PC-9 (cell line): ENCODE results near the gene TIMMDC1. TPM values are rescaled to one million over a fixed set of nuclear protein-coding genes. Genes with fewer than 3 reads are reported as not detected.

Experiments used
- Bru-seq: library from RNA; stranded (reverse); fragments of 400-500 nt; gene quantifications from one replicate; lab custom pipeline; 2021; lab: Mats Ljungman, UMichigan
- BruChase-seq, 2 experiments: library from RNA; stranded (reverse); fragments of 400-500 nt; gene quantifications; one replicate each; lab custom pipeline; 2021; lab: Mats Ljungman, UMichigan
- BruUV-seq: library from RNA; stranded (reverse); fragments of 400-500 nt; replicated peaks from 2 replicates; lab custom pipeline; 2021; lab: Mats Ljungman, UMichigan
- CTCF ChIA-PET: fragments of 300-600 bp; sonication (Branson Sonifier 250); formaldehyde crosslinking; loops from one replicate; lab custom pipeline; 2022; ENCODE audit warnings: antibody characterized with exemption; lab: Charles Lee
- POLR2A ChIA-PET: fragments of 300-600 bp; sonication (Branson Sonifier 250); formaldehyde crosslinking; loops from one replicate; lab custom pipeline; 2022; ENCODE audit warnings: antibody characterized with exemption; ENCODE audit not compliant: unreplicated experiment; lab: Charles Lee
- DNase-seq, 2 experiments: peaks; one replicate each; pipeline versions ENCODE4 v3.0.0 to v3.0.0-alpha.2; 2015 to 2022; ENCODE audit warnings: mixed read lengths in 1 of 2
- H2AFZ ChIP-seq: fragments of 200-600 bp; sonication (generic); 2 replicates; pipeline ENCODE4 v1.8.1; 2017; ENCODE audit warnings: antibody characterized with exemption
- H3F3A ChIP-seq: fragments of 200-600 bp; sonication (generic); 2 replicates; pipeline ENCODE4 v1.8.1; 2017; ENCODE audit warnings: antibody characterized with exemption, mild to moderate bottlenecking, low read depth; ENCODE audit not compliant: insufficient read depth
- H3K27ac ChIP-seq: fragments of 200-600 bp; sonication (generic); 2 replicates; pipeline ENCODE4 v1.6.1; 2016; ENCODE audit warnings: mixed run types
- H3K27me3 ChIP-seq: fragments of 200-600 bp; sonication (generic); 2 replicates; pipeline ENCODE4 v1.6.1; 2016; ENCODE audit warnings: low read depth, mixed run types; ENCODE audit not compliant: insufficient read depth
- H3K36me3 ChIP-seq: fragments of 200-600 bp; sonication (generic); 2 replicates; pipeline ENCODE4 v1.6.1; 2016; ENCODE audit warnings: low read depth, mixed run types
- H3K4me1 ChIP-seq: fragments of 200-600 bp; sonication (generic); replicated peaks from 2 replicates; pipeline ENCODE4 v1.6.1; 2016; ENCODE audit warnings: mixed run types; ENCODE audit not compliant: insufficient read depth
- H3K4me2 ChIP-seq: fragments of 200-600 bp; sonication (generic); 2 replicates; pipeline ENCODE4 v1.6.1; 2017; ENCODE audit warnings: mixed run types
- H3K4me3 ChIP-seq: fragments of 200-600 bp; sonication (generic); 2 replicates; pipeline ENCODE4 v1.6.1; 2016; ENCODE audit warnings: mixed run types
- H3K79me2 ChIP-seq: fragments of 200-600 bp; sonication (generic); 2 replicates; pipeline ENCODE4 v1.6.1; 2017; ENCODE audit warnings: low read depth, mixed run types
- H3K9me2 ChIP-seq: fragments of 200-600 bp; sonication (generic); 2 replicates; pipeline ENCODE4 v1.8.1; 2017; ENCODE audit warnings: mild to moderate bottlenecking; ENCODE audit not compliant: insufficient read depth
- H3K9me3 ChIP-seq: fragments of 200-600 bp; sonication (generic); 2 replicates; pipeline ENCODE4 v1.8.1; 2016; ENCODE audit warnings: low read depth; ENCODE audit not compliant: insufficient read depth
- H4K20me1 ChIP-seq: fragments of 200-600 bp; sonication (generic); 2 replicates; pipeline ENCODE4 v1.8.1; 2017; ENCODE audit not compliant: insufficient read depth
- EZH2 ChIP-seq: fragments of 200-600 bp; sonication (generic); IDR thresholded peaks from 2 replicates; pipeline ENCODE4 v1.8.0; 2017; ENCODE audit warnings: antibody characterized with exemption, low read depth
- intact Hi-C: fragments of 100-400 bp; cut with micrococcal nuclease; formaldehyde crosslinking; loops from one replicate; pipeline ENCODE4 v1.10.0; 2022; ENCODE audit not compliant: unreplicated experiment
- long read RNA-seq: library from polyadenylated mRNA; stranded (forward); transcript quantifications from one replicate; pipeline ENCODE4 v2.0.0, GENCODE V29; 2022
- total RNA-seq: library from RNA; stranded (reverse); gene quantifications from 2 replicates; pipeline ENCODE4 v1.2.3, GENCODE V29; 2021
- TF ChIP-seq, protein P1 (sequence below): fragments of 200-600 bp; sonication (generic); conservative IDR thresholded peaks from 2 replicates; pipeline ENCODE4 v1.6.1; 2017; ENCODE audit warnings: mixed run types, antibody characterized with exemption, mild to moderate bottlenecking, moderate library complexity

Gene TIMMDC1, protein sequence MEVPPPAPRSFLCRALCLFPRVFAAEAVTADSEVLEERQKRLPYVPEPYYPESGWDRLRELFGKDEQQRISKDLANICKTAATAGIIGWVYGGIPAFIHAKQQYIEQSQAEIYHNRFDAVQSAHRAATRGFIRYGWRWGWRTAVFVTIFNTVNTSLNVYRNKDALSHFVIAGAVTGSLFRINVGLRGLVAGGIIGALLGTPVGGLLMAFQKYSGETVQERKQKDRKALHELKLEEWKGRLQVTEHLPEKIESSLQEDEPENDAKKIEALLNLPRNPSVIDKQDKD
- total RNA-seq: 145 and 203 TPM in 2 replicates
- percentile 84 among the genes with signal in this experiment for Bru-seq, nascent RNA
- percentile 90 among the genes with signal in this experiment for BruChase-seq, experiment 1, labeled RNA remaining after a 2-hour chase
- BruChase-seq, experiment 2, labeled RNA remaining after a 6-hour chase: percentile 80 among the genes with signal in this experiment
- long read RNA-seq, transcript TIMMDC1-208 (7 exons, 2,394 nt): major isoform, 133 of 174 reads
- long read RNA-seq, partial matches to known transcripts: 16 of 174 reads
- long read RNA-seq, other reads (novel, unspliced or antisense): 23 of 174 reads

DNA sequence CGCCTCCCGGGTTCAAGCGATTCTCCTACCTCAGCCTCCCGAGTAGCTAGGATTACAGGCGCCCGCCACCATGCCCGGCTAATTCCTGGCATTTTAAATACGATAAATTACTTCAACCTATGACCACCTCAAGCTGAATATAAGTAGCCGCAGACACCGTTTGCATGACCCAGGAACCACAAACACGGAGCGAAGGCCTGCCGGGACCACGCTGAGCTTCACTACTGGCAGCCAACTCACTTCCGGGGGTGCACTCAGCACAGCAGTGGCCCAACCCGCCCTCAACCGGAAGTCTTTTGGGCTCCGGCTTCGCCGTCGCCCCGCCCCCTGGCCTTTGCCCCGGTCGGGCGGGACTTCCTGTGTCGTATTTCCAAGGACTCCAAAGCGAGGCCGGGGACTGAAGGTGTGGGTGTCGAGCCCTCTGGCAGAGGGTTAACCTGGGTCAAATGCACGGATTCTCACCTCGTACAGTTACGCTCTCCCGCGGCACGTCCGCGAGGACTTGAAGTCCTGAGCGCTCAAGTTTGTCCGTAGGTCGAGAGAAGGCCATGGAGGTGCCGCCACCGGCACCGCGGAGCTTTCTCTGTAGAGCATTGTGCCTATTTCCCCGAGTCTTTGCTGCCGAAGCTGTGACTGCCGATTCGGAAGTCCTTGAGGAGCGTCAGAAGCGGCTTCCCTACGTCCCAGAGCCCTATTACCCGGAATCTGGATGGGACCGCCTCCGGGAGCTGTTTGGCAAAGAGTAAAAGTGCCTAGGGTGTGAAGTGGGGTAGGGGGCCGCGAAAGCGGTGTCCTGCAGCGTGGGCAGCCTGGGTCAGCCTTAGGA is at the start of gene TIMMDC1:
TIMMDC1 (plus strand) TSS at position 362 of the 826 bp plus-strand sequence; CDS start at position 549, 187 bp downstream.
- peaks cover 24% of the 10 kb centered on the region; the same call in 1 of the 2 replicates for H3K4me1 ChIP-seq
- intact Hi-C loops: loop anchor here (1.0 to 5.0 kb wide), 3 partner anchors 35 to 256 kb away; partner anchors contain the start of genes B4GALT4, COX17 and TMEM39A
- H3K4me2 ChIP-seq: peak within 1 kb of the TSS; percentile 81
- no peaks in the 10 kb centered on the region for H3K9me3 ChIP-seq
- H3K36me3 ChIP-seq: peaks cover 4% of the 10 kb centered on the region; the same call in 1 of the 2 replicates
- 0 out of 2 replicates have a peak, but pooled peaks cover 2% of the 10 kb centered on the region for H3F3A ChIP-seq
- DNase-seq: peak; percentile 94 to 97
- H3K4me3 ChIP-seq: peak within 1 kb of the TSS; percentile 98
- no peaks in the 10 kb centered on the region for H3K9me2 ChIP-seq
- no peaks in the 10 kb centered on the region for H3K27me3 ChIP-seq
- no peaks in the 10 kb centered on the region; the same call in 1 of the 2 replicates for H4K20me1 ChIP-seq
- CTCF ChIA-PET: no interaction called here
- H3K27ac ChIP-seq: peak within 1 kb of the TSS; percentile 85
- POLR2A ChIA-PET: interaction anchor here (0.5 to 1.1 kb wide), 9 partner anchors 20 to 597 kb away, joined by 3 to 22 read pairs (median 9); partner anchors contain the start of gene TMEM39A
- peaks cover 30% of the 10 kb centered on the region for H3K79me2 ChIP-seq
- H2AFZ ChIP-seq: peak within 1 kb of the TSS; percentile 96
- TF ChIP-seq EZH2: no peak
- TF ChIP-seq, protein P1, sequence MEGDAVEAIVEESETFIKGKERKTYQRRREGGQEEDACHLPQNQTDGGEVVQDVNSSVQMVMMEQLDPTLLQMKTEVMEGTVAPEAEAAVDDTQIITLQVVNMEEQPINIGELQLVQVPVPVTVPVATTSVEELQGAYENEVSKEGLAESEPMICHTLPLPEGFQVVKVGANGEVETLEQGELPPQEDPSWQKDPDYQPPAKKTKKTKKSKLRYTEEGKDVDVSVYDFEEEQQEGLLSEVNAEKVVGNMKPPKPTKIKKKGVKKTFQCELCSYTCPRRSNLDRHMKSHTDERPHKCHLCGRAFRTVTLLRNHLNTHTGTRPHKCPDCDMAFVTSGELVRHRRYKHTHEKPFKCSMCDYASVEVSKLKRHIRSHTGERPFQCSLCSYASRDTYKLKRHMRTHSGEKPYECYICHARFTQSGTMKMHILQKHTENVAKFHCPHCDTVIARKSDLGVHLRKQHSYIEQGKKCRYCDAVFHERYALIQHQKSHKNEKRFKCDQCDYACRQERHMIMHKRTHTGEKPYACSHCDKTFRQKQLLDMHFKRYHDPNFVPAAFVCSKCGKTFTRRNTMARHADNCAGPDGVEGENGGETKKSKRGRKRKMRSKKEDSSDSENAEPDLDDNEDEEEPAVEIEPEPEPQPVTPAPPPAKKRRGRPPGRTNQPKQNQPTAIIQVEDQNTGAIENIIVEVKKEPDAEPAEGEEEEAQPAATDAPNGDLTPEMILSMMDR: no peak
- TSS peak; percentile 73 for BruUV-seq

DNA sequence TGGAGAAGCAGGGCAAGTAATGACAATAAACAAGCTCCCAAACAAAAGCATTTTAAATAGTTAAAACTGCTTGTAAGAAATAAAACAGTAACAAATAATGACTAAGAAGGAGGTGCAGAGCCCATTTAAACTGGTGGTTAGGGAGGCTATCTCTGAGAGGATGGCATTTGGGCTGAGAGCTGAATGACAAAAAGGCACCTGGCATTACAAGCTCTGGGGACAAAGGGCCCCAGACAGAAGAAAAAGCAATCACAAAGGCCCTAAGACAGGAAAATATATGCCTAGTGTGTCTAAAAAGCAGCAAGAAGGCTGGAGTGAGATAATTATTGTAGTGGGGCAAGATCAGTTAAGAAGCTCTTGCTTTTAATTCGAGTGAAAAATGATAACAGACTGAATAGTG is 44.5 kb upstream of the TIMMDC1 start:
- H3K4me2 ChIP-seq: no peak overlapping the region
- H3K9me3 ChIP-seq: no peaks in the 10 kb centered on the region
- no peak overlapping the region for H2AFZ ChIP-seq
- POLR2A ChIA-PET: no interaction called here
- H3K36me3 ChIP-seq: peaks cover 62% of the 10 kb centered on the region
- 0 out of 2 replicates have a peak, but pooled peaks cover 8% of the 10 kb centered on the region for H3F3A ChIP-seq
- no TSS peak for BruUV-seq
- intact Hi-C loops: no loop called here
- H3K9me2 ChIP-seq: no peaks in the 10 kb centered on the region; the same call in 1 of the 2 replicates
- no peaks in the 10 kb centered on the region for H3K4me1 ChIP-seq
- no peak overlapping the region for H3K4me3 ChIP-seq
- no peak for DNase-seq
- no peak for TF ChIP-seq EZH2
- TF ChIP-seq, protein P1: no peak
- no peaks in the 10 kb centered on the region for H3K27me3 ChIP-seq
- H4K20me1 ChIP-seq: peaks cover 20% of the 10 kb centered on the region; the same call in 1 of the 2 replicates
- no peaks in the 10 kb centered on the region; the same call in 1 of the 2 replicates for H3K79me2 ChIP-seq
- CTCF ChIA-PET: no interaction called here
- H3K27ac ChIP-seq: no peak overlapping the region
